OCI-LY7 (cell line): Measurements from ENCODE around the gene SV2C. TPM values are rescaled to one million over a fixed set of nuclear protein-coding genes. Genes with fewer than 3 reads are reported as not detected.

Experiments
- BruUV-seq: library from RNA; stranded (reverse); fragments of 400-500 nt; replicated peaks from 2 replicates; lab custom pipeline; 2021; lab: Mats Ljungman, UMichigan
- CTCF ChIA-PET: fragments of 300-600 bp; sonication (Branson Sonifier 250); formaldehyde crosslinking; loops from one replicate; lab custom pipeline; 2022; ENCODE audit warnings: antibody characterized with exemption; ENCODE audit not compliant: unreplicated experiment; lab: Charles Lee
- POLR2A ChIA-PET: fragments of 300-600 bp; sonication (Branson Sonifier 250); formaldehyde crosslinking; loops from one replicate; lab custom pipeline; 2022; ENCODE audit warnings: antibody characterized with exemption; lab: Charles Lee
- DNase-seq: peaks from one replicate; pipeline ENCODE4 v3.0.0-alpha.2; 2015; ENCODE audit warnings: low spot score
- H2AFZ ChIP-seq: fragments of 200-600 bp; sonication (generic), shearing (Covaris generic); 2 replicates; pipeline ENCODE4 v1.6.1; 2014; ENCODE audit warnings: mild to moderate bottlenecking, antibody characterized with exemption, low read length, moderate library complexity
- H3K27ac ChIP-seq: fragments of 200-600 bp; sonication (generic); 2 replicates; pipeline ENCODE4 v1.5.1; 2014; ENCODE audit warnings: mixed run types, low read depth, mild to moderate bottlenecking, moderate library complexity, low read length, inconsistent platforms; ENCODE audit not compliant: poor library complexity, severe bottlenecking
- H3K36me3 ChIP-seq: fragments of 200-600 bp; sonication (generic); 2 replicates; pipeline ENCODE4 v1.6.1; 2014; ENCODE audit warnings: mild to moderate bottlenecking, antibody characterized with exemption, low read length, moderate library complexity, mixed read lengths; ENCODE audit not compliant: insufficient read depth
- H3K4me1 ChIP-seq: fragments of 200-600 bp; sonication (generic); 2 replicates; pipeline ENCODE4 v1.5.1; 2014; ENCODE audit warnings: mild to moderate bottlenecking, low read length; ENCODE audit not compliant: insufficient read depth, poor library complexity, severe bottlenecking
- H3K4me2 ChIP-seq: fragments of 200-600 bp; sonication (generic); 2 replicates; pipeline ENCODE4 v1.6.1; 2014; ENCODE audit warnings: mild to moderate bottlenecking, low read length
- H3K4me3 ChIP-seq: fragments of 200-600 bp; sonication (generic); 2 replicates; pipeline ENCODE4 v1.5.1; 2014; ENCODE audit warnings: mild to moderate bottlenecking, low read depth, low read length; ENCODE audit not compliant: poor library complexity, severe bottlenecking
- H3K79me2 ChIP-seq: fragments of 200-600 bp; sonication (generic); 2 replicates; pipeline ENCODE4 v1.6.1; 2016; ENCODE audit warnings: low read depth, mild to moderate bottlenecking, low read length, moderate library complexity, mixed read lengths; ENCODE audit not compliant: insufficient read depth
- H3K9me2 ChIP-seq: fragments of 200-600 bp; sonication (generic); 2 replicates; pipeline ENCODE4 v1.6.1; 2016; ENCODE audit warnings: mild to moderate bottlenecking, low read length, mixed read lengths; ENCODE audit not compliant: insufficient read depth
- H3K9me3 ChIP-seq: fragments of 200-600 bp; sonication (generic); 2 replicates; pipeline ENCODE4 v1.6.1; 2014; ENCODE audit warnings: mild to moderate bottlenecking, mixed run types, low read length, mixed read lengths
- H4K20me1 ChIP-seq: fragments of 200-600 bp; sonication (generic); 2 replicates; pipeline ENCODE4 v1.6.1; 2014; ENCODE audit warnings: mild to moderate bottlenecking, antibody characterized with exemption, low read length, moderate library complexity, mixed read lengths; ENCODE audit not compliant: insufficient read depth
- CTCF ChIP-seq: fragments of 200-600 bp; sonication (generic); conservative IDR thresholded peaks from 2 replicates; pipeline ENCODE4 v1.5.1; 2014; ENCODE audit warnings: mild to moderate bottlenecking, antibody characterized with exemption, low read length, moderate library complexity, mixed read lengths
- EZH2phosphoT487 ChIP-seq: fragments of 200-600 bp; sonication (generic); IDR thresholded peaks from 2 replicates; pipeline ENCODE4 v1.6.1; 2018; ENCODE audit warnings: low read depth, borderline replicate concordance, mild to moderate bottlenecking, mixed run types, antibody characterized with exemption, low read length, moderate library complexity, mixed read lengths
- intact Hi-C: fragments of 100-400 bp; cut with micrococcal nuclease; formaldehyde crosslinking; loops from one replicate; pipeline ENCODE4 v1.10.0; 2022; ENCODE audit not compliant: unreplicated experiment
- total RNA-seq, 2 experiments: library from RNA; depleted of rRNA in 1 of 2; stranded (reverse); fragments of >200 nt in 1 of 2; shearing (Covaris generic) in 1 of 2; gene quantifications; 2 replicates each; pipeline ENCODE4 v1.2.3, GENCODE V29; 2014 to 2022

Gene SV2C
- total RNA-seq, 2 experiments from 2014 or later, result not detected

GRCh38 chr5:76175821-76176403 lies 92.7 kb downstream of the SV2C start:
- no peaks in the 10 kb centered on the region for H3K79me2 ChIP-seq
- H3K9me3 ChIP-seq, result no peaks in the 10 kb centered on the region
- H3K9me2 ChIP-seq, result no peaks in the 10 kb centered on the region
- peak; percentile 38 for DNase-seq
- H3K27ac ChIP-seq, result no peak overlapping the region
- no peak overlapping the region for H3K4me3 ChIP-seq
- ChIA-PET CTCF (no interaction called here), POLR2A (interaction anchor here (0.7 to 1.8 kb wide), 2 partner anchors 9 to 281 kb away, joined by 3 to 4 read pairs; no protein-coding TSS in a partner anchor)
- TF ChIP-seq EZH2phosphoT487, result no peak
- TF ChIP-seq CTCF, result no peak
- H3K4me1 ChIP-seq, result peaks cover 15% of the 10 kb centered on the region
- no TSS peak for BruUV-seq
- peak overlapping the region; percentile 35; the same call in 1 of the 2 replicates for H2AFZ ChIP-seq
- no peaks in the 10 kb centered on the region for H4K20me1 ChIP-seq
- no peaks in the 10 kb centered on the region for H3K36me3 ChIP-seq
- peak overlapping the region; percentile 54 for H3K4me2 ChIP-seq
- intact Hi-C loops, result loop anchor here (5.0 to 10.0 kb wide), 4 partner anchors 101 to 459 kb away; partner anchors contain the start of genes IQGAP2 and POC5

- CTCF ChIA-PET, result no interaction called here
- no peak overlapping the region for H3K4me3 ChIP-seq
- H3K36me3 ChIP-seq, result no peaks in the 10 kb centered on the region
- no TSS peak for BruUV-seq
- TF ChIP-seq EZH2phosphoT487 (no peak), CTCF (no peak)
- no peak overlapping the region for H3K4me2 ChIP-seq
- no peak overlapping the region for H2AFZ ChIP-seq
- no peak overlapping the region for H3K27ac ChIP-seq
- H4K20me1 ChIP-seq, result no peaks in the 10 kb centered on the region
- peaks cover 15% of the 10 kb centered on the region for H3K4me1 ChIP-seq
- intact Hi-C loops, result loop anchor here (5.0 to 10.0 kb wide), 4 partner anchors 103 to 461 kb away; partner anchors contain the start of genes IQGAP2 and POC5
- POLR2A ChIA-PET, result no interaction called here
- no peak for DNase-seq
- no peaks in the 10 kb centered on the region for H3K9me3 ChIP-seq
- H3K9me2 ChIP-seq, result no peaks in the 10 kb centered on the region
- H3K79me2 ChIP-seq, result no peaks in the 10 kb centered on the region
These were observed 94.8 kb downstream of the SV2C start for GRCh38 chr5:76177978-76178377.

GRCh38 chr5:76178913-76179312 lies 95.7 kb downstream of the SV2C start:
- Histone ChIP-seq H3K79me2 (no peaks in the 10 kb centered on the region), H3K9me3 (no peaks in the 10 kb centered on the region), H3K4me2 (no peak overlapping the region), H3K9me2 (no peaks in the 10 kb centered on the region), H4K20me1 (no peaks in the 10 kb centered on the region), H2AFZ (no peak overlapping the region), H3K27ac (no peak overlapping the region), H3K36me3 (no peaks in the 10 kb centered on the region), H3K4me3 (no peak overlapping the region), H3K4me1 (peaks cover 15% of the 10 kb centered on the region)
- intact Hi-C loops, result loop anchor here (5.0 to 10.0 kb wide), 4 partner anchors 104 to 462 kb away; partner anchors contain the start of genes IQGAP2 and POC5
- no TSS peak for BruUV-seq
- TF ChIP-seq CTCF, result no peak
- no peak for TF ChIP-seq EZH2phosphoT487
- ChIA-PET CTCF (no interaction called here), POLR2A (no interaction called here)
- DNase-seq, result no peak
